K562 treated with DMSO at 1 percent for 48 hours (cell line): ENCODE results near the gene PRAMEF11. TPM values are rescaled to one million over a fixed set of nuclear protein-coding genes. Genes with fewer than 3 reads are reported as not detected.

Experiments used
- total RNA-seq: library from RNA; unstranded; fragments of 300-600 nt; gene quantifications from 2 replicates; pipeline ENCODE4 v1.2.3, GENCODE V29; 2022; ENCODE audit warnings: low replicate concordance; ENCODE audit errors: extremely low read depth

Gene PRAMEF11
- total RNA-seq = not detected in 2 replicates

DNA sequence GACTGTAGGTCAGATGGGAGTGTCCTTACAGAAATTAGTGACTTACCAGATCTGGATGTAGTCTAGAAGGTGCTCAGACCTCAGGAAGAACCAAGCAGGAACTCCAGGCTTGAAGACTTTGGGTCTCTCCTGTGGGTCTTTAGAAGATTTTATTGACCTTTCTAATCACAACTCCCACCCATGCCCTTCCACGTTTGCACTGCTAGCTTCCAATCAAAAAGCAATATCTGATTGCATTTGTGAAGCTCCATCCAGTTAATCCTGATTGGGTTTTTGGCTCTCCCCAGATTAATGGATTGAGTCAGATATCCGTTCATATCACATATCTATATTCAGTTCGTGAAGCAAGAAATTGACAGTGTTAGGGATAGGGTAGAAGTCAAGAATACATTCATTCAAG, at the start of gene PRAMEF11:
TSS of gene PRAMEF11 (minus strand) at position 101 of the 400 bp plus-strand sequence. CDS start 2,621 bp downstream, outside the sequence.

DNA sequence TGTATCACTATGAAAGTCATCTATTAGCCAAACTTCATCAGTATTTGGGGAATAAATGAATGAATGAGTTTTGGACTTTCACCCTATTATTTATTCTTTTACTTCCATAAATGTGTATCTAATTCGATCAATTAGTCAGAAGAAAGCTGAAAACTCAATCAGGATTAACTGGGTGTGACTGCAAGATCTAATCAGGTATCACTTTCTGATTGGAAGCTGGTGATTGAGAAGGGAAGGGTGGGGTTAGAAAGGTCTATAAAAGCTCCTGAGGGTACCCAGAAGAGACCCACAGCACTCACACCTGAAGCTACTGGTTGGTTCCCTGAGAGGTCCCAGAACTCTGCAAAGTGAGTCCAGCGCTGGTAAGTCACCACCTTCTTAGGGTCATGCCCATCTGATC, 25.6 kb upstream of the PRAMEF11 start, which contains the start of gene PRAMEF2:
TSS of gene PRAMEF2 (plus strand) at position 301 of the 400 bp plus-strand sequence. CDS start 1,924 bp downstream, outside the sequence.

GRCh38 chr1:12848620-12849019, 17.4 kb upstream of the PRAMEF11 start, which contains the start of gene HNRNPCL1:
Gene HNRNPCL1, minus strand, starts transcription at chr1:12848720. Its CDS starts 431 bp downstream, at chr1:12848289.

GRCh38 chr1:12791097-12791496, 40.1 kb downstream of the PRAMEF11 start, which contains the start of gene PRAMEF1:
Gene PRAMEF1, plus strand, starts transcription at chr1:12791397. Its CDS starts 1,831 bp downstream, at chr1:12793228.

Other genes with a start within 250 kb of the PRAMEF11 start
- not detected in 2 replicates for gene DHRS3, start 213.2 kb downstream of the PRAMEF11 start, total RNA-seq
- not detected in 2 replicates for gene AADACL4, start 187.3 kb downstream of the PRAMEF11 start, total RNA-seq
- gene AADACL3, start 115.3 kb downstream of the PRAMEF11 start, total RNA-seq = not detected in 2 replicates
- not detected in 2 replicates for gene CFAP107, start 85.2 kb downstream of the PRAMEF11 start, total RNA-seq
- gene PRAMEF12, start 57.7 kb downstream of the PRAMEF11 start, total RNA-seq = not detected in 2 replicates
- gene PRAMEF1, start 40.0 kb downstream of the PRAMEF11 start, total RNA-seq = not detected in 2 replicates
- not detected in 2 replicates for gene HNRNPCL1, start 17.3 kb upstream of the PRAMEF11 start, total RNA-seq
- gene PRAMEF2, start 25.7 kb upstream of the PRAMEF11 start, total RNA-seq = not detected in 2 replicates
- gene PRAMEF4, start 54.8 kb upstream of the PRAMEF11 start, total RNA-seq = not detected in 2 replicates
- not detected in 2 replicates for gene PRAMEF10, start 66.9 kb upstream of the PRAMEF11 start, total RNA-seq
- not detected in 2 replicates for gene PRAMEF7, start 85.2 kb upstream of the PRAMEF11 start, total RNA-seq
- gene PRAMEF6, start 116.2 kb upstream of the PRAMEF11 start, total RNA-seq = not detected in 2 replicates
- gene PRAMEF27, start 225.2 kb upstream of the PRAMEF11 start, total RNA-seq = not detected in 2 replicates
- gene HNRNPCL3, start 229.4 kb upstream of the PRAMEF11 start, total RNA-seq = not detected in 2 replicates
- not detected in 2 replicates for gene PRAMEF25, start 239.4 kb upstream of the PRAMEF11 start, total RNA-seq